GM12873 (cell line): ENCODE measurements around the gene RABGEF1.

Source experiments
- CTCF ChIP-seq: IDR thresholded peaks from 2 replicates; pipeline ENCODE4 v1.5.1; 2012; ENCODE audit warnings: low read depth, mild to moderate bottlenecking, moderate library complexity, low read length, control low read depth; ENCODE audit not compliant: insufficient read depth; ENCODE audit errors: missing control alignments

Gene RABGEF1

GRCh38 chr7:66826649-66827048, 86.1 kb downstream of the RABGEF1 start:
- TF ChIP-seq CTCF, result no peak

- TF ChIP-seq CTCF, result no peak
Observed at GRCh38 chr7:66832531-66833351, 92.2 kb downstream of the RABGEF1 start.

- TF ChIP-seq CTCF, result peak; percentile 79
Observed at GRCh38 chr7:66837007-66837406, 96.5 kb downstream of the RABGEF1 start.

GRCh38 chr7:66837661-66838060, 97.1 kb downstream of the RABGEF1 start:
- TF ChIP-seq CTCF, result no peak

- TF ChIP-seq CTCF, result no peak
Observed at GRCh38 chr7:66839814-66840213, 99.3 kb downstream of the RABGEF1 start.

- no peak for TF ChIP-seq CTCF
Observed at GRCh38 chr7:66840316-66840715, 99.8 kb downstream of the RABGEF1 start.

- TF ChIP-seq CTCF, result no peak
Observed at GRCh38 chr7:66841898-66842297, 101.4 kb downstream of the RABGEF1 start.
